Stimulated activated CD8-positive, alpha-beta memory T cell treated with anti-CD3 and anti-CD28 coated beads, Interleukin-4, amount 100 ng/mL, for 24 hours (primary cell): ENCODE data around the gene RAB39A.
"Not testable (repeated sequence)": the region's sequence is repeated elsewhere in the genome, so short reads cannot be mapped to it uniquely, and the experiment has no call there.

Source experiments
- DNase-seq: peaks from one replicate; pipeline ENCODE4 v3.0.0-alpha.2; 2020; ENCODE audit warnings: low read depth

Gene RAB39A, protein sequence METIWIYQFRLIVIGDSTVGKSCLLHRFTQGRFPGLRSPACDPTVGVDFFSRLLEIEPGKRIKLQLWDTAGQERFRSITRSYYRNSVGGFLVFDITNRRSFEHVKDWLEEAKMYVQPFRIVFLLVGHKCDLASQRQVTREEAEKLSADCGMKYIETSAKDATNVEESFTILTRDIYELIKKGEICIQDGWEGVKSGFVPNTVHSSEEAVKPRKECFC

DNA sequence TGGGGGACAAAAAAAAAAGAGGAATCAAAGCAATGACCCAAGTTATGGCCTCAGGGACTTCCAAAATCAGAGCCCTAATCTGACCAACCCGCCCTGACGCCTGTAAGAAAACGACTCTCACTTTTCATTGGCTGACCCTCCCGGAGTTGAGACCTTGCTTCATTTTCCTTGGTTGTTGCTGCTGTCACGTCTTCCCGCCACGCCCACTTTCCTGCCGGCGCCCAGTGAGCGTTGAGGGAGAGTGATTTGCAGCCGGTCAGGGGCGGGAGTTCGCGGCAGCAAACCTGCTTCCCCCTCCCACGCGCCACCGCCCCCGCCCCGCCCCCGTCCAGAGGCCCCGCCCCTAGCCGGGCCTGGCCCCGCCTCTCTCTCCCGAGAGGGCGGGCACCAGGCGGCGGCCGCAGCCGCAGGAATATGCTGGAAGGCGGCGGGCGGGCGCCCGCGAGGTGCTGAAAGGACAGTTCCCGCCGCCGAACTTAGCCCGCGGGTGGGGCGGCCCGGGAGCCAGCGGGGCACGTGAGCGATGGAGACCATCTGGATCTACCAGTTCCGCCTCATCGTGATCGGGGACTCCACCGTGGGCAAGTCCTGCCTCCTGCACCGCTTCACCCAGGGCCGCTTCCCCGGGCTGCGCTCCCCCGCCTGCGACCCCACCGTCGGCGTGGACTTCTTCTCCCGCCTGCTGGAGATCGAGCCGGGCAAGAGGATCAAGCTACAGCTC is at the start of gene RAB39A:
RAB39A (plus strand) TSS at position 403 of the 721 bp plus-strand sequence; CDS start at position 524, 121 bp downstream.
- DNase-seq, result peak; percentile 47

DNA sequence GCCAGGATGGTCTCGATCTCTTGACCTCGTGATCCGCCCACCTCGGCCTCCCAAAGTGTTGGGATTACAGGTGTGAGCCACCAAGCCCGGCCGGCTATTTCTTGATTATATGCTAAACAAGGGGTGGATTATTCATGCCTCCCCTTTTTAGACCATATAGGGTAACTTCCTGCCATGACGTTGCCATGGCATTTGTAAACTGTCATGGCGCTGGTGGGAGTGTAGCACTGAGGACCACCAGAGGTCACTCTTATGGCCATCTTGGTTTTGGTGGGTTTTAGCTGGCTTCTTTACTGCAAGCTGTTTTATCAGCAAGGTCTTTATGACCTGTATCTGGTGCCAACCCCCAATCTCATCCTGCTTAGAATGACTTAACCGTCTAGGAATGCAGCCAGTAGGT is 46.8 kb upstream of the RAB39A start:
- DNase-seq, result not testable (repeated sequence)

DNA sequence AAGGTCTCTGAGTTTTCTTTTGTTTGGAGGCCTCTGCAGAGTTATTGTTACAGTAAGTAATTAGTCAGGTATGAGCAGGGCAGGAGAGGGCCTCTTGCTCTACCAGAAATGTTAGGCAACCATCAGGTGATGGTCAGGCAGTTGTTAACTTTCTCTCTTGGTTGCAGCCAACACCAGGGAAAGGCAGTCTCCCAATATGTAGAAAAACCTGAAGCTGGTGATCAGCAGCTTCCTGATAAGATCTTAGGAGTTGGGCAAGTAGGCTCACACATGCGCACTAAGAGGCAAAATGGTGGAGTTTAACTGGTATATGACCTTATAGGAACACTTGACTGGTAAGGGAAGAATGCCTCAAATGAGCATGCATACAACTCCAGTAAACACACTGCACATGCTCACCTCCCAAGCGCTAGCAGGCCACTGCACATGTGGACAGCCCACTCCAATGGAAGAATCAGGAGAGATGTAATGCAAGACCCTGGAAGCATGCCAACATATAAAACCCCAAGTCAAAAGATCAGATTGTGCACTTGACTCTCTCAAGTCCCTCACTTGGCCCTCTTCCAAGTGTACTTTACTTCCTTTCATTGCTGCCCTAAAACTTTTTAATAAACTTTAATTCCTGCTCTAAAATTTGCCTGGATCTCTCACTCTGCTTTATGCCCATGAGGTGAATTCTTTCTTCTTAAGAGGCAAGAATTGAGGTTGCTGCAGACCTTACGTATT is 46.0 kb upstream of the RAB39A start:
- no peak for DNase-seq

GRCh38 chr11:107898270-107898669 is 30.0 kb upstream of the RAB39A start:
- DNase-seq, result no peak

DNA sequence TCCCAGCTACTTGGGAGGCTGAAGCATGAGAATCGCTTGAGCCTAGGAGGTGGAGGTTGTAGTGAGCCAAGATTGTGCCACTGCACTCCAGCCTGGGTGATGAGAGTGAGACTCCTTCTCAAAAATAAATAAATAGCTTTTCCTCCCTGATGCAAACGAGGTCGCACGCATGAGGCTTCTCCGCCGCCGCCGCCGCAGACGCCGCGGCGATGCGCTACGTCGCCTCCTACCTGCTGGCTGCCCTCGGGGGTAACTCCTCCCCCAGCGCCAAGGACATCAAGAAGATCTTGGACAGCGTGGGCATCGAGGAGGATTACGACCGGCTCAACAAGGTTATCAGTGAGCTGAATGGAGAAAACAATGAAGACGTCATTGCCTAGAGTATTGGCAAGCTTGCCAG is 20.0 kb upstream of the RAB39A start:
- DNase-seq, result no peak

DNA sequence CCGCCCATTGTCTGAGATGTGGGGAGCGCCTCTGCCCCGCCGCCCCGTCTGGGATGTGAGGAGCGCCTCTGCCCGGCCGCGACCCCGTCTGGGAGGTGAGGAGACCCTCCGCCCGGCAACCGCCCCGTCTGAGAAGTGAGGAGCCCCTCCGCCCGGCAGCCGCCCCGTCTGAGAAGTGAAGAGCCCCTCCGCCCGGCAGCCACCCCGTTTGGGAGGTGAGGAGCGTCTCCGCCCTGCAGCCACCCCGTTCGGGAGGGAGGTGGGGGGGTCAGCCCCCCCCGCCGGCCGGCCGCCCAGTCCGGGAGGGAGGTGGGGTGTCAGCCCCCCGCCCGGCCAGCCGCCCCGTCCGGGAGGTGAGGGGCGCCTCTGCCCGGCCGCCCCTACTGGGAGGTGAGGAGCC is 15.8 kb upstream of the RAB39A start:
- DNase-seq, result not testable (repeated sequence)

GRCh38 chr11:107915229-107915628 is 13.0 kb upstream of the RAB39A start:
- no peak for DNase-seq

GRCh38 chr11:107916671-107917241 is 11.5 kb upstream of the RAB39A start:
- peak; percentile 14 for DNase-seq

DNA sequence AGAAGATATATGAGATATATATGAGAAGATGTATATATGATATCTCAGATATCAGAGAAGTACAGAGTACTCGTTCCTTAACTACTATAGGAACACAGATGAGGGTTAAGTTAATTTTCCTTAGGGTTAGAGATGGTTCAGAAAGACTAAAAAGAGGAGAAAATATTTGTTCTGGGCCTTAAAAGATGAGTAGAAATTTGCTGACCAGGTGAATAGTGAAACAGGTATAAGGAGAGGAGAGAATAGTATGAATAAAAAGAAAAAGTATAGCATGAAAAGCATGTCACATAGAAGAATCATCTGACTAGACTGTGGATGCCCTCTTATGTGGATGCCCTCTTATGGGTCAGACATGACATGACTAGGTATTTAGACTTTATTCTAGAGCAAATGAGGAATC is 6.3 kb upstream of the RAB39A start:
- DNase-seq, result no peak

GRCh38 chr11:107923519-107923918 is 4.7 kb upstream of the RAB39A start:
- DNase-seq, result not testable (repeated sequence)

- DNase-seq, result no peak
Observed at GRCh38 chr11:107924306-107924705, 3.9 kb upstream of the RAB39A start.

GRCh38 chr11:107927559-107927958 is 689 bp upstream of the RAB39A start:
- no peak for DNase-seq

DNA sequence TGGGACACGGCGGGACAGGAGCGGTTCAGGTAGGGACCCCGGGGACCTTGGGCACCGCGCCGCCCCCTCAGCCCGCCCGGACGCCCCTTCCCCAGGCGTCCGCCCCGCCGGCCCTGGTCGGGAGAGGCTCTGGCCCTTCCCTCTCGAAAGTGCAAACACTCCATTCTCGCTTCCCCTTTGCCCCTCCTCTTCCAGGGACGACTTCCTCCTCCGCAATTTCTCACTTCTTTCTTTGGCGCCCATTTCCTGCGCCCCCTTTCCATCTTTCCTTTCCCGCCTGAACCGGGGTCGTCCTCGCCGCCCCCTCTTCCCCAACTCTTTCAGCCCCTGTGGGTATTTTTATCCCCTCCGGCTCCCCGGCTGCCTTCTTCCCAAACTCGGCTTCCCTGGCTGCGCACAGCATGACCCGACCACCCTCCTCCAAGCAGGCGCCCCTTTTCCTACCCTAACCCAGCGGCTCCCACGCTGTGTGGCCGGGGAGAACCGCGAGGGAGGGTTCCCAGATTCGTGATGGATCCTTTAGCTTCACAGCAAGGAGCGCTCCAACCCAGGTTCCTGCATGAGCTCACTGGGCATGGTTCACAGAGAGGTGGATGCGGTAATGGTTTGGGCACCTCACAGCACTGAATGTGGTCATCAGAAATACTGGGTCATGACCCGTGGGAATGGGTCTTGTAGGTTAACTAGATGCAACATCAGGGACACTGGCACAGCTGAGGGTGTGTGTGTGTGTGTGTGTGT is 689 bp downstream of the RAB39A start:
- no peak for DNase-seq

GRCh38 chr11:107929611-107930200 is 1.5 kb downstream of the RAB39A start:
- no peak for DNase-seq

DNA sequence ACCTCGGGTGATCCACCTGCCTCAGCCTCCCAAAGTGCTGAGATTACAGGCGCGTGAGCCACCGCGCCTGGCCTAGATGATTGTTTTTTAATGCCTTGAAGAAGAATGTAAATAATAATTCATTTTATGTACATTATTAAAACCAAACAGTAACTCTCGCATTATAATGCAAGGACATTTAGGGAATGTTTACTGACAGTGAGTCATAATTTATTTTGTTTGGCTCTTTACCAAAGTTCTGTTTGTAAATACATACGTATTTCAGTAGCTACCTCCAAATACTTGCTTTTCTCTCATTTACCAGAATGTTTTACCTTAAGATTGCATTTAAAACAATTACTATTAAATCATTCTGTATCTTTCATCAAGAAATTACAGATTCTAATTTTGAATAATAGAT is 3.0 kb downstream of the RAB39A start:
- no peak for DNase-seq

DNA sequence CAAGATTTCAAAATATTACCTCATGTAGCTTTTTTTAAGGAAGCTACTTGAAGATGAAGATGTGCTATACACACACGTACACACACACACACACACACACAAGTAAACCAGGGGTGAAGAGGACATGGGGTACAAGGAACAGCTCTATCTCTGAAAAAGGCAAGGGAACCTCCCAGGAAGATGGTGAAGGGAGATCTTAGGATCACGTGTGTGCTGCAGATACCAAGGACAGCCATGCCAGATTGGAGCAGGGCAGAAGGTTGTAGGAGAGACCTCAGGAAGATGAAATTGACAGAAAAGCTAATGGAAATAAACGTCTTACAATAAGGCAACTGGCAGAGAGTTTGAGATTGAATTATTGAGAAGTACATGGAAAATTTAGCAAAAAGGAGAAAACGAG is 19.7 kb downstream of the RAB39A start:
- DNase-seq, result no peak

- not testable (repeated sequence) for DNase-seq
Observed at GRCh38 chr11:107948328-107948727, 20.1 kb downstream of the RAB39A start.

DNA sequence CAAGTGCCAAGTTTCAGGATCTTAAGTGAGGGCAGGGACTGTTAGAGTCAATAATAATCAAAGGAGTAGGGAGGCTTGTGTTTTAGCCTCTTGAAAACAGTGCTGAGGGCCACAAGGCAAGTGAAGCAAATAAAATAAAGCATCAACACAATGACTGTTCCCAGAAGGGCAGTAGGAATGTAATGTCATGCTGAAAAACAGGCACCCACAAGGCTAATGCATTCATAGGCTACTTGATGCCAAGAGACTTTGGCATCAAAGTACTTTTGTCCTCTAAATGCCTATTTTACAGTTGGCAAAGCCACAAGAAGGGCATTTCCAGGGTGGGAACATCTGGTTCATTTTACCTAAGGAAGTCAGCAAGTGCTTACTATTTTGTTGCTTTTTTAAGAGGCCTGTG is 22.9 kb downstream of the RAB39A start:
- DNase-seq, result no peak

DNA sequence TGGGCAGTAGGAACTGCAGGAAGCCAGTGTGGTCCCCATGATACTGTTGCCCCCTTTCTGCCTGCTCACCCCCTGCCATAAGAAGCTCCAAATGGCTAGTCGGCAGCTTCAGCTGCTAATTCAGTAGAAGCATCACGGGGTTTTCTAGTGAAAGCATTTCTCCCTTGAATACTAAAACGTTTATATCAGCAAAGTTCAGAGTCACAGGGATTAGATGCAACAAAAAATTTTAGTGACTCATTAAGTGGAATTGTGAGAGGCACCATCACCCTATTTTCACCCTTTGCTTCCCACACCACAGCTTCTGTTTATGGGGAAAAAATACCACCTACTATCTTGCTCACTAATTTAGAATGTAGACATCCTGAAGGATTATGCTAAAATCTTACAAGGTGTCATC is 25.2 kb downstream of the RAB39A start:
- DNase-seq, result no peak

DNA sequence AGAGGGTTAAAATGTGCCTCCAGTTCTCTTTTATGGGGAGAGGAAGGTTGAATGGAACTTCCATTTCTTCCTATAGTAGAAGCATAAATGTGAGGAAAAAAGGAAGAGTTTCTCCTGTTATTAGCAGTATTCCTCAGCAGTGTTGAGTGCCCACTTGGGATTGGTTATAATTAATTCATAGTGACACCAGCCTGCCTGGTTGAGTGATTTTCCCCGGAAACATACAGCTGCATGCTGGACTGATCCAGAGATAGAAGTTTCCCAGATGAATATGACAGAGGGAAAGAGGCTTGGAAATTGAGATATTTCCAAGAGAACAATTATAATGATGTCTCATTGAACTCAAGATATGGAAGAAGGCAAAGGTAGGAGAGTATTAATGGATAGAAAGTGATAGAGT is 28.3 kb downstream of the RAB39A start:
- no peak for DNase-seq

DNA sequence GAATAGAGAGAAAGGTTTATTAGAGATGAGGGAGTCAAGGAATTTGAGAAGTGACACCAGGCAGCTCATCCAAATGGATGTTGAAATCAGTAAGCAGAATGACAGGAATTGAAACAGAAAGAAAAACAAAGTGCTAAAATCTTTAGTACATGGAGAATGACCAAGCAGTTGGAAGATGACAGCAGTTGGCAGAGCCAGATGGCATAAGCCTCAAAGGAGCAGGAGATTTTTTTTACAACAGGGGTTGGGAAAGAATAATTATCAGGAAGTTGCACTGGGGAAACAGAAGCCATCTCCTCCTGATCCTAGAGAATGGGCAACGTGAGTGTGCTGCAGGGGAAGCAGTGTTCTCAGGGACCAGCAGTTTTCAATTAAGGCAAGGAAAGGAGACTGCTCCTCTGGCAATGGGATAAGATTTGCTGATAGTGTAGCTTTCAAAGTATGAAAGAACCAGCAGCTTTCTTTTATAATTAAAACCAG is 28.9 kb downstream of the RAB39A start:
- no peak for DNase-seq

DNA sequence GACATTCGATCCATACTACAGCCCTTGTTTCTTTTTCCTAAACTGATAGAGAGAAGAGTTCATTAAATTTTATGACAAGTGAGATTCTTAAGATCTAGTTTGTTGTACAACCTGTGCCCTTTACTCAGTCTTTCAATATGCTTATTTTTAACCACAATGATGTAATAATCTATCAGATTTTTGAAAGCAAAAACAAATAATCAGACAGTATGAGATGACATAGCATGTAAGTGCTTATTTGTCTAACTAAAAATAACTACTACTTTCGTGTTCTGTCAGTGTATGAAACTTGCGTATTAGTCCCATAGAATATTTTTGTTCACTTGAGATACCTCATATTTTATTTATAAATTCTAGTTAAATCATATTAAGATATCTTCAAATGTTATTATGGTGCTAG is 33.2 kb downstream of the RAB39A start:
- no peak for DNase-seq
